Smooth muscle cell (in vitro differentiated cells): ENCODE measurements around the gene FAF1. TPM values are rescaled to one million over a fixed set of nuclear protein-coding genes. Genes with fewer than 3 reads are reported as not detected.

Source experiments
- DNase-seq: peaks from one replicate; lab custom pipeline; 2025; ENCODE audit not compliant: unreplicated experiment; lab: John Stamatoyannopoulos, UW
- H2AFZ ChIP-seq: fragments of 200-600 bp; sonication (generic); 2 replicates; pipeline ENCODE4 v1.6.0; 2016; ENCODE audit warnings: antibody characterized with exemption, low read depth, mild to moderate bottlenecking
- H3F3A ChIP-seq: fragments of 200-600 bp; sonication (generic); 2 replicates; pipeline ENCODE4 v1.6.0; 2017; ENCODE audit warnings: antibody characterized with exemption, low read depth
- H3K27ac ChIP-seq: fragments of 200-600 bp; sonication (generic); 2 replicates; pipeline ENCODE4 v1.5.1; 2016; ENCODE audit warnings: low read depth, mild to moderate bottlenecking
- H3K27me3 ChIP-seq: fragments of 200-600 bp; sonication (generic); 2 replicates; pipeline ENCODE4 v1.6.1; 2016; ENCODE audit warnings: low read depth, mild to moderate bottlenecking
- H3K36me3 ChIP-seq: fragments of 200-600 bp; sonication (generic); 2 replicates; pipeline ENCODE4 v1.5.1; 2016; ENCODE audit warnings: low read depth
- H3K4me1 ChIP-seq: fragments of 200-600 bp; sonication (generic); 2 replicates; pipeline ENCODE4 v1.5.1; 2016; ENCODE audit warnings: low read depth
- H3K4me2 ChIP-seq: fragments of 200-600 bp; sonication (generic); 2 replicates; pipeline ENCODE4 v1.6.0; 2016; ENCODE audit warnings: mild to moderate bottlenecking
- H3K4me3 ChIP-seq: fragments of 200-600 bp; sonication (generic); 2 replicates; pipeline ENCODE4 v1.5.1; 2016; ENCODE audit warnings: mild to moderate bottlenecking
- H3K79me2 ChIP-seq: fragments of 200-600 bp; sonication (generic); 2 replicates; pipeline ENCODE4 v1.6.0; 2016; ENCODE audit warnings: low read depth, mild to moderate bottlenecking
- H3K9ac ChIP-seq: fragments of 200-600 bp; sonication (generic); 2 replicates; pipeline ENCODE4 v1.6.0; 2016; ENCODE audit warnings: low read depth
- H3K9me3 ChIP-seq: fragments of 200-600 bp; sonication (generic); replicated peaks from 2 replicates; pipeline ENCODE4 v1.5.1; 2016; ENCODE audit warnings: low read depth
- H4K20me1 ChIP-seq: fragments of 200-600 bp; sonication (generic); 2 replicates; pipeline ENCODE4 v1.6.0; 2016; ENCODE audit warnings: low read depth
- CTCF ChIP-seq: fragments of 200-600 bp; sonication (generic); IDR thresholded peaks from 2 replicates; pipeline ENCODE4 v1.5.1; 2017; ENCODE audit warnings: borderline replicate concordance, mild to moderate bottlenecking, antibody characterized with exemption; ENCODE audit not compliant: insufficient read depth, poor library complexity, severe bottlenecking
- WGBS: methylation state at CpG from one replicate; pipeline ENCODE4 v1.1.7; 2016; ENCODE audit warnings: low lambda C conversion rate; 5-methylcytosine and 5-hydroxymethylcytosine counted together
- polyA plus RNA-seq: library from polyadenylated mRNA; unstranded; fragments of >200 nt; fragmentation: Nextera tagmentation; extraction: Ambion mirVana; gene quantifications from 2 replicates; pipeline ENCODE4 v1.2.1, GENCODE V29; 2016
- total RNA-seq: library from RNA; depleted of rRNA; stranded (reverse); fragments of >200 nt; gene quantifications from 2 replicates; pipeline ENCODE4 v1.2.3, GENCODE V29; 2014

The FAF1 gene
- total and polyA plus RNA-seq, 2 experiments from 2014 or later: 51.5 to 51.6 TPM

GRCh38 chr1:50492142-50492541, 467.9 kb downstream of the FAF1 start:
- TF ChIP-seq CTCF: no peak
- no peaks in the 10 kb centered on the region for H4K20me1 ChIP-seq
- no peak overlapping the region for H2AFZ ChIP-seq
- H3K4me1 ChIP-seq: no peaks in the 10 kb centered on the region
- DNase-seq: no peak
- H3K4me2 ChIP-seq: no peak overlapping the region
- no peaks in the 10 kb centered on the region for H3K36me3 ChIP-seq
- 100% methylated on average over 1 of the region's 1 CpG for WGBS
- H3K4me3 ChIP-seq: no peak overlapping the region
- H3K79me2 ChIP-seq: no peaks in the 10 kb centered on the region
- H3K27me3 ChIP-seq: no peaks in the 10 kb centered on the region
- no peaks in the 10 kb centered on the region for H3K9me3 ChIP-seq
- no peaks in the 10 kb centered on the region for H3F3A ChIP-seq
- no peak overlapping the region for H3K27ac ChIP-seq
- no peak overlapping the region for H3K9ac ChIP-seq

- H3K36me3 ChIP-seq: no peaks in the 10 kb centered on the region
- DNase-seq: no peak
Measured at GRCh38 chr1:50491142-50491541, 468.9 kb downstream of the FAF1 start.

GRCh38 chr1:50490640-50491039, 469.4 kb downstream of the FAF1 start:
- Histone ChIP-seq H3K27me3 (no peaks in the 10 kb centered on the region), H3K4me2 (no peak overlapping the region), H3K9ac (no peak overlapping the region), H3K4me3 (no peak overlapping the region), H3K4me1 (no peaks in the 10 kb centered on the region), H3K27ac (no peak overlapping the region), H4K20me1 (no peaks in the 10 kb centered on the region), H3F3A (no peaks in the 10 kb centered on the region), H3K79me2 (no peaks in the 10 kb centered on the region), H2AFZ (no peak overlapping the region), H3K36me3 (no peaks in the 10 kb centered on the region), H3K9me3 (no peaks in the 10 kb centered on the region)
- no peak for TF ChIP-seq CTCF
- 93% methylated on average over 2 of the region's 2 CpGs for WGBS
- DNase-seq: no peak

More at GRCh38 chr1:50491142-50491541, 468.9 kb downstream of the FAF1 start:
- Histone ChIP-seq H4K20me1 (no peaks in the 10 kb centered on the region), H2AFZ (no peak overlapping the region), H3K4me3 (no peak overlapping the region), H3F3A (no peaks in the 10 kb centered on the region), H3K4me2 (no peak overlapping the region), H3K4me1 (no peaks in the 10 kb centered on the region), H3K27ac (no peak overlapping the region), H3K9me3 (no peaks in the 10 kb centered on the region), H3K9ac (no peak overlapping the region), H3K27me3 (no peaks in the 10 kb centered on the region), H3K79me2 (no peaks in the 10 kb centered on the region)
- TF ChIP-seq CTCF: no peak

GRCh38 chr1:50488876-50489275, 471.2 kb downstream of the FAF1 start:
- no peak for TF ChIP-seq CTCF
- H3K79me2 ChIP-seq: no peaks in the 10 kb centered on the region
- no peaks in the 10 kb centered on the region for H3K4me1 ChIP-seq
- no peaks in the 10 kb centered on the region for H3K27me3 ChIP-seq
- H3K9me3 ChIP-seq: no peaks in the 10 kb centered on the region
- no peaks in the 10 kb centered on the region for H3K36me3 ChIP-seq
- H2AFZ ChIP-seq: no peak overlapping the region
- no peak overlapping the region for H3K9ac ChIP-seq
- H3K4me2 ChIP-seq: no peak overlapping the region
- H4K20me1 ChIP-seq: no peaks in the 10 kb centered on the region
- H3K4me3 ChIP-seq: no peak overlapping the region
- H3K27ac ChIP-seq: no peak overlapping the region
- 42% methylated on average over 1 of the region's 1 CpG for WGBS
- H3F3A ChIP-seq: no peaks in the 10 kb centered on the region
- no peak for DNase-seq
